ENCODE measurements around the gene FA2H.

The FA2H gene

GRCh38 chr16:74735162-74735452 lies 39.5 kb downstream of the FA2H start:
- no peak for ATAC-seq
- TF ChIP-seq TSHZ2 (CRISPR knock-in tag; IDR thresholded peaks at IDR 0.05): no peak

GRCh38 chr16:74734361-74735161 lies 40.1 kb downstream of the FA2H start:
- TF ChIP-seq PATZ1 (CRISPR knock-in tag; IDR thresholded peaks at IDR 0.05; ENCODE audit: borderline replicate concordance) (no peak), GLIS3 (CRISPR knock-in tag; IDR thresholded peaks at IDR 0.05) (no peak), ESRRG (CRISPR knock-in tag; IDR thresholded peaks at IDR 0.05) (no peak), ZNF8 (CRISPR knock-in tag; IDR thresholded peaks at IDR 0.05) (no peak), BACH2 (CRISPR knock-in tag; IDR thresholded peaks at IDR 0.05; ENCODE audit: borderline replicate concordance) (no peak), ZNF565 (CRISPR knock-in tag; conservative IDR thresholded peaks at IDR 0.05; ENCODE audit: low read depth) (no peak), TSHZ2 (CRISPR knock-in tag; IDR thresholded peaks at IDR 0.05) (no peak), ZFP30 (CRISPR knock-in tag; IDR thresholded peaks at IDR 0.05) (no peak), ARNTL (CRISPR knock-in tag; IDR thresholded peaks at IDR 0.05; ENCODE audit: borderline replicate concordance, low read depth) (no peak), TOX (CRISPR knock-in tag; IDR thresholded peaks at IDR 0.05; ENCODE audit: borderline replicate concordance) (no peak), ZC3H10 (CRISPR knock-in tag; IDR thresholded peaks at IDR 0.05) (no peak), ZNF70 (CRISPR knock-in tag; IDR thresholded peaks at IDR 0.05) (no peak), ZFP3 (CRISPR knock-in tag; IDR thresholded peaks at IDR 0.05) (no peak), OSR1 (CRISPR knock-in tag; IDR thresholded peaks at IDR 0.05) (no peak), CSDC2 (CRISPR knock-in tag; IDR thresholded peaks at IDR 0.05) (no peak), CREB5 (CRISPR knock-in tag; IDR thresholded peaks at IDR 0.05; ENCODE audit: low read depth) (no peak)
- no peak for ATAC-seq

GRCh38 chr16:74732707-74733350 lies 41.8 kb downstream of the FA2H start:
- TF ChIP-seq ZNF565 (CRISPR knock-in tag; conservative IDR thresholded peaks at IDR 0.05; ENCODE audit: low read depth) (no peak), CSDC2 (CRISPR knock-in tag; IDR thresholded peaks at IDR 0.05) (no peak), ZC3H10 (CRISPR knock-in tag; IDR thresholded peaks at IDR 0.05) (no peak), CSRNP3 (CRISPR knock-in tag; IDR thresholded peaks at IDR 0.05) (no peak), RARB (CRISPR knock-in tag; IDR thresholded peaks at IDR 0.05) (no peak), TCF4 (CRISPR knock-in tag; IDR thresholded peaks at IDR 0.05; ENCODE audit: borderline replicate concordance) (no peak), SNAI2 (CRISPR knock-in tag; IDR thresholded peaks at IDR 0.05) (no peak), GLIS3 (CRISPR knock-in tag; IDR thresholded peaks at IDR 0.05) (no peak), ZFP3 (CRISPR knock-in tag; IDR thresholded peaks at IDR 0.05) (no peak), ESRRG (CRISPR knock-in tag; IDR thresholded peaks at IDR 0.05) (no peak), ZNF8 (CRISPR knock-in tag; IDR thresholded peaks at IDR 0.05) (no peak)
- ATAC-seq: no peak

All from SK-N-SH treated with all-trans-retinoic acid at 6 μM for 48 hours (cell line).